SJSA1 (cell line): ENCODE data around the gene TUBGCP4. TPM values are rescaled to one million over a fixed set of nuclear protein-coding genes. Genes with fewer than 3 reads are reported as not detected.
"Not testable (repeated sequence)": the region's sequence is repeated elsewhere in the genome, so short reads cannot be mapped to it uniquely, and the experiment has no call there.

Experiments used
- DNase-seq, 2 experiments: peaks; one replicate each; pipeline ENCODE4 v3.0.0-alpha.2; 2015 to 2020; ENCODE audit warnings: low spot score in 2 of 2, low read depth in 1 of 2
- H3K27ac ChIP-seq: fragments of 250-450 bp; sonication (Bioruptor Pico); 2 replicates; pipeline ENCODE4 v1.5.1; 2020; ENCODE audit warnings: mild to moderate bottlenecking, moderate library complexity
- H3K27me3 ChIP-seq: fragments of 250-450 bp; sonication (Bioruptor Pico); replicated peaks from 2 replicates; pipeline ENCODE4 v1.5.1; 2020; ENCODE audit warnings: mild to moderate bottlenecking, moderate library complexity
- H3K36me3 ChIP-seq: fragments of 250-450 bp; sonication (Bioruptor Pico); 2 replicates; pipeline ENCODE4 v1.5.1; 2020; ENCODE audit warnings: mild to moderate bottlenecking
- H3K4me1 ChIP-seq: fragments of 250-450 bp; sonication (Bioruptor Pico); replicated peaks from 2 replicates; pipeline ENCODE4 v1.6.1; 2021; ENCODE audit warnings: mild to moderate bottlenecking
- H3K4me3 ChIP-seq: fragments of 250-450 bp; sonication (Bioruptor Pico); 2 replicates; pipeline ENCODE4 v1.5.1; 2020; ENCODE audit warnings: mild to moderate bottlenecking
- H3K9me3 ChIP-seq: fragments of 250-450 bp; sonication (Bioruptor Pico); replicated peaks from 2 replicates; pipeline ENCODE4 v1.5.1; 2020; ENCODE audit warnings: mild to moderate bottlenecking
- total RNA-seq: library from RNA; depleted of rRNA; stranded (reverse); fragments of >200 nt; shearing (Covaris generic); gene quantifications from 2 replicates; pipeline ENCODE4 v1.2.3, GENCODE V29; 2014

The TUBGCP4 gene
- total RNA-seq, 1 experiment from 2014 or later = 11.7 TPM

DNA sequence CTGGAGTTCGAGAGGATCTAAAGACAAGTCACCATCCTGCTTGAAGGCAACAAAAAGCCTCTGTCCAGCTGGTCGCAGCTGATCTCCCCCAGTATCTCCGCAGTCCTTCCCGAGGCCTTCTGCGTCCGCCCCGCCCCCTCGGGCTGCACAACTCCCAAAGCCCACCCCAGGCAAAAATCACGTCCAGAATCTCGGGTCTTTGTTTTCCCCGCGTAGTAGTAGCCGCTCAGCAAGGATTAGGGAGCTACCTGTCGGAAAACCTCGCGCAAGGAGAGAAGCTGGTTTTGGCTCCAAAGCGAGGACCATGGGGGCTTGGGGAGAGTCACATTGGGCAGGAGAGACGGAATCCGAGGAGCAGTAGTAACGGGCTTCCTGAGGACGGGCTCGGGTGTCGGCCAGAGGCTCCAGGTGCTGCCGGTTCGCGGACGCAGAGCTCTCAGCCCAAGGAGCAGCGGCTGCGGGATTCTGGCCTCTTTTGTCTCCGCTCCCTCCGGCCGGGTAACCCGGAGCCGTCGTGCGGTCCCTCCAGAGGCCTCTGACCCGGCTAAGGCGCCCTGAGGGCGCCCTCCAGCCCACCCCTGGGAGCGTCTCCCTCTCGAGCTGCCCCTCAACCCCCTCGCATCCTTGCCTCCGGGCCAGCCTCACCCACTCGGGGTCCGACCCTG is 459 bp upstream of the TUBGCP4 start:
- H3K4me1 ChIP-seq = peaks cover 20% of the 10 kb centered on the region
- H3K27me3 ChIP-seq = no peaks in the 10 kb centered on the region
- H3K27ac ChIP-seq = peak overlapping the region; percentile 54
- no peaks in the 10 kb centered on the region for H3K9me3 ChIP-seq
- H3K4me3 ChIP-seq = peak overlapping the region; percentile 72
- peak in 1 of 2 experiments; percentile 48 for DNase-seq
- H3K36me3 ChIP-seq = peaks cover 43% of the 10 kb centered on the region

DNA sequence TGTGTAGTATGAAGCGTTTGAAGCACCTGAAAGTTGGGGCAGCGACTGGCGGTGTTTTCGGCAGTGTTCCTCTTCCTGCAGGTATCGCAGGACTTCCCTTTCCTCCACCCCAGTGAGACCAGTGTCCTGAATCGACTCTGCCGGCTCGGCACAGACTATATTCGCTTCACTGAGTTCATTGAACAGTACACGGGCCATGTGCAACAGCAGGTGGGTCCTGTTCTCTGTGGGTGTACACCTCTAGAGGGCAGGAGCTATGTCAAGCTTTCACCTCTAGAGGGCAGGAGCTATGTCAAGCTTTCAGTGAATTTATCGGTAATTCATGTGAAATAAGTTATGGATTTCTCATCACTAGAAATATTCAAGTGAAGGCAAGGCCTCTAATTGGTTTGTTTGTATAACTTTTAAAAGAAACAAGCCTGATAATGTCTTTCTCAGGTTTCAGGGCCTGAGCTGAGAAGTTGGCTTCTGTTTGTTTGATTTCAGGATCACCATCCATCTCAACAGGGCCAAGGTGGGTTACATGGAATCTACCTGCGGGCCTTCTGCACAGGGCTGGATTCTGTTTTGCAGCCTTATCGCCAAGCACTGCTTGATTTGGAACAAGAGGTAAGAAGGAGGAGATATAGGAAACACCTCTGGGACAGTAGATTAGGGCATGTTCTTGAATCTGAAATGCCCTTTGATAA is 5.3 kb downstream of the TUBGCP4 start:
- Histone ChIP-seq H3K27ac (no peak overlapping the region), H3K9me3 (no peaks in the 10 kb centered on the region), H3K4me3 (no peak overlapping the region), H3K36me3 (peaks cover 35% of the 10 kb centered on the region), H3K4me1 (peaks cover 9% of the 10 kb centered on the region), H3K27me3 (no peaks in the 10 kb centered on the region)
- peak in 1 of 2 experiments; percentile 10 for DNase-seq

DNA sequence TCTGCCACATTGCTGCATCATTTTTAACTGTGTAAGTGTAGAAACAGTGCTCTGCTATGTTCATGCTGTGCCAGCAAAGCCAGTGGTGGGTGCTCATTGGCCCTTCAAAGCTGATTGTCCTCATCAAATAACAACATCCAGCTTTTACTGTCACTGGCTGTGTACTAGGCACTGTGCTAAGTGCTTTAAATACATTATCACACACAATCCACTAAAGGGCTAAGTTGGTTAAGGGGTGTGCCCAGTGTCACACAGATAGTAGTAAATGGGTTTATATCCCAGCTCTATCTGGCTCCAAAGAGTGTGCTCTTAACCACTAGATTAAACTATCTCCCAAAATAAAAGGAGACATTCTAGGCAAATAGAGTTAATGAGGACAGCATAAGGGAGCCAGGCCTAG is 7.7 kb downstream of the TUBGCP4 start:
- Histone ChIP-seq H3K27ac (no peak overlapping the region), H3K4me1 (peaks cover 5% of the 10 kb centered on the region), H3K36me3 (peaks cover 44% of the 10 kb centered on the region), H3K9me3 (no peaks in the 10 kb centered on the region), H3K27me3 (no peaks in the 10 kb centered on the region), H3K4me3 (no peak overlapping the region)
- DNase-seq = no peak

DNA sequence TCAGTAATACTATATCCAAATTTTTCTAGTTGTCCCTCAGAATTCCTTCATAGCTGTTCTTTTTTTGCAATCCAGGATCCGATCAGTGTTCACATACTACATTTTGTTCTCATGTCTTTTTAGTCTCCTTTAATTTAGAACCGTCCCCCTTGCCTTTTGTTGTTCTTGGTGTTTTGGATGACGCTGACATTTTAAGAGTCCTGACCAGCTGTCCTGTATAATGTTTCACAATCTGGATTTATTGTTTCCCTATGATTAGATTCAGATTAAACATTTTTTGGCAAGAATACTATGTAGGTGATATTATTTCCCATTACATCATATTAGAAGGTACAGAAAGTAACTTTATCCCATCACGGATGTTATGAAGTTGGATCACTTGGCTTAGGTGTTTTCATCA is 11.4 kb downstream of the TUBGCP4 start:
- H3K27me3 ChIP-seq = no peaks in the 10 kb centered on the region
- H3K4me1 ChIP-seq = peaks cover 5% of the 10 kb centered on the region
- no peak overlapping the region for H3K4me3 ChIP-seq
- DNase-seq = no peak
- peaks cover 63% of the 10 kb centered on the region for H3K36me3 ChIP-seq
- no peak overlapping the region for H3K27ac ChIP-seq
- H3K9me3 ChIP-seq = no peaks in the 10 kb centered on the region

DNA sequence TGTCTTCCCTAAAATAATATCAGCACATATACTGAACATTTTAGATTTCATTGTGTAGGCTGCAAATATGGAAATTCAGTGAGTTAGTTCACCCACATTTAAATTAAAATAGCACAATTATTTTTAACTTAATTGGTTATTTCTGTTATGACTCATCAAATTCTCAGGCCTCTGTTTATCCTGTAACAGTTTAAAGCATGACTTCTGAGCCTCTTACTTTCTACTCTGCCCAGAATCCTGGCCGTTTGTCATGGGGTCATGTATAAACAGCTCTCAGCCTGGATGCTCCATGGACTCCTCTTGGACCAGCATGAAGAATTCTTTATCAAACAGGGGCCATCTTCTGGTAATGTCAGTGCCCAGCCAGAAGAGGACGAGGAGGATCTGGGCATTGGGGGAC is 12.2 kb downstream of the TUBGCP4 start:
- Histone ChIP-seq H3K4me3 (no peak overlapping the region), H3K4me1 (peaks cover 5% of the 10 kb centered on the region), H3K36me3 (peaks cover 65% of the 10 kb centered on the region), H3K27ac (no peak overlapping the region), H3K27me3 (no peaks in the 10 kb centered on the region), H3K9me3 (no peaks in the 10 kb centered on the region)
- no peak for DNase-seq

DNA sequence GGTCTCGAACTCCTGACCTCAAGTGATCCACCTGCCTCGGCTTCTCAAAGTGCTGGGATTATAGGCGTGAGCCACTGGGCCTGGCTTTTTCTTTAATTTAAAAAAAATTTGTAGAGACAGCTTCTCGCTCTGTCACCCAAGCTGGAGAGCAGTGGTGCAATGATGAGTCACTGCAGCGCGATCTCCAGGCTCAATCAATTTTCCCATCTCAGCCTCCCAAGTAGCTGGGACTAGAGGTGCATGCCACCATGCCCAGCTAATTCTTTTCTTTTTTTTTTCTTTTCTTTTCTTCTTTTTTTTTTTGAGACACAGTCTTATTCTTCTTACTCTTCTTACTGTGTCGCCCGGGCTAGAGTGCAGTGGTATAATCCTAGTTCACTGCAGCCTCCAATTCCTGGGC is 19.8 kb downstream of the TUBGCP4 start:
- Histone ChIP-seq H3K4me1 (no peaks in the 10 kb centered on the region), H3K9me3 (no peaks in the 10 kb centered on the region), H3K27me3 (no peaks in the 10 kb centered on the region), H3K4me3 (no peak overlapping the region), H3K27ac (no peak overlapping the region), H3K36me3 (peaks cover 37% of the 10 kb centered on the region)
- no peak for DNase-seq

DNA sequence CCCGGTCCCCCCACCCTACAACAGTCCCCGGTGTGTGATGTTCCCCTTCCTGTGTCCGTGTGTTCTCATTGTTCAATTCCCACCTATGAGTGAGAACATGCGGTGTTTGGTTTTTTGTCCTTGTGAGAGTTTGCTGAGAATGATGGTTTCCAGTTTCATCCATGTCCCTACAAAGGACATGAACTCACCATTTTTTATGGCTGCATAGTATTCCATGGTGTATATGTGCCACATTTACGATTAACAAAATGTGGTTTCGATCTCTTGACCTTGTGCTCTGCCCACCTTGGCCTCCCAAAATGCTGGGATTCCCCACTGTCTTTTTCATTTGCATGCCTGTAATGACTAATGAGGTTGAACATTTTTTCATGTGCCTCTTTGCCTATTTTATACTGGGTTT is 22.7 kb downstream of the TUBGCP4 start:
- peaks cover 42% of the 10 kb centered on the region for H3K36me3 ChIP-seq
- H3K4me1 ChIP-seq, H3K4me3 ChIP-seq, H3K27me3 ChIP-seq, H3K9me3 ChIP-seq, H3K27ac ChIP-seq, DNase-seq: not testable (repeated sequence)

DNA sequence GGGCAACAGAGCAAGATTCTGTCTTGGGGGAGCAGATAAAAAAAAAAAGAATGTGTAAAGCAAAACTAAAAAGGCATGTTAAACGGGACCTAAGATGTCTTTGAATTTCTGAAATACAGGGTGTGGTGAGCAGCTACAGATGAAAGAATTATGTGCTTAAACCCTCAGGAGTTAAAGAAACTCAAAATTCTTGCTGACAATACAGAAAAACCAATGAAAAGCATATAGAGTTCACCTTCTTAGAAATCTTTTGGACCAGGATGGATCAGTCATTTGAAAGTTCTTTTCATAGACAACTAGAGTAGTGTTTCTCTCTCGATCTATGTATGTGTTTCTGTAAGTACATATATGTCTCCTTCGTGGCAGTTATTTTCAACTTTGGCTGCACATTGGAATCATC is 31.4 kb downstream of the TUBGCP4 start:
- H3K9me3 ChIP-seq = no peaks in the 10 kb centered on the region
- no peak for DNase-seq
- no peak overlapping the region for H3K4me3 ChIP-seq
- no peaks in the 10 kb centered on the region for H3K27me3 ChIP-seq
- H3K36me3 ChIP-seq = peaks cover 86% of the 10 kb centered on the region
- no peaks in the 10 kb centered on the region for H3K4me1 ChIP-seq
- H3K27ac ChIP-seq = no peak overlapping the region

DNA sequence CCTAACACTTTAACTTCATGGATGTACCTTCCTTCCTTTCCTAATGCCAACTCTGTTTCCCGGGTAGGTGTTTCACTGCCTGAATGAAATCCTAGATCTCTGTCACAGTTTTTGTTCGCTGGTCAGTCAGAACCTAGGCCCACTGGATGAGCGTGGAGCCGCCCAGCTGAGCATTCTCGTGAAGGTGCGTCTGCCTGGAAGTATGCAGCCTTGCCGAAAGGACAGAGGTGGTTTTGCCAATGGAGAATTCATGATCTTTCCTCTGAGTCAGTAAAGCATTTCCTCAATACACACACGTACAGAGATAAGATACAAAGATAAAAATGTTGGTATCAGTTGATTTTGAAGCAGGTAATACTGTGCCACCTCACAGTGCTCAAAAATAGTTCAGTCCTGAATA is 32.7 kb downstream of the TUBGCP4 start:
- no peaks in the 10 kb centered on the region for H3K4me1 ChIP-seq
- peaks cover 88% of the 10 kb centered on the region for H3K36me3 ChIP-seq

DNA sequence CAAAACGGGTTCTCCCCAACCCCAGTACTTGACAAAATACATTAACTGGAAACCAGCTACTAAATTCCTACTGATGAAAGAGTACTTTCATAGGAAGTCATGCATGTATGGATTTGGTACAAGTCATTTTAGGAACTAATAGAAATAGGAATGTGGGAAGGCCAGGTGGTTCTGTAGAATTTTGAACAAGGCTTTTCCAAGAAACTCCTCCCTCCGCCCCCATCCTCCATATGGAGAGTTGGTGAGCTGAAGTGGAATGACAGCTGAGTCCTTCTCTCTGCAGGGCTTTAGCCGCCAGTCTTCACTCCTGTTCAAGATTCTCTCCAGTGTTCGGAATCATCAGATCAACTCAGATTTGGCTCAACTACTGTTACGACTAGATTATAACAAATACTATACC is 33.2 kb downstream of the TUBGCP4 start:
- Histone ChIP-seq H3K36me3 (peaks cover 88% of the 10 kb centered on the region), H3K27ac (no peak overlapping the region)

More for the DNA sequence above, 32.7 kb downstream of the TUBGCP4 start:
- Histone ChIP-seq H3K4me3 (no peak overlapping the region), H3K9me3 (no peaks in the 10 kb centered on the region), H3K27me3 (no peaks in the 10 kb centered on the region), H3K27ac (no peak overlapping the region)
- DNase-seq = no peak

DNA sequence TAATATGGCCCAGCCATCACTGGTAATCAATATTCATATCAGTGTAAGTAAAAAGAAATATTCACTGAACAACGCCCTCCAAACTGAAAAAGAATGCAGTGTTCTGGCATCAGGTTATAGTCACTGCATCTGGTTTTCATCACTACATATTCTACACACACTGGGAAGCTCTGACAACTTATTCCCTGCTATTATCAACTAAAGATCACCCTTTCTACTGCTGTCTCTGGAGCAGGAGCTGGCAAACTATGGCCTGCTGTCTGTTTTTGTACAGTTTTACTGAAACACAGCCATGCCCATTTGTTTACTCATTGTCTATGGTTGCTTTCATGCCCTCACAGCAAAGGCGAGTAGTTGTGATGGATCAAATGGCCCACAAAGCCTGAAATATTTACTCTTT is 35.3 kb downstream of the TUBGCP4 start:
- Histone ChIP-seq H3K9me3 (no peaks in the 10 kb centered on the region), H3K36me3 (peaks cover 89% of the 10 kb centered on the region), H3K4me3 (no peak overlapping the region), H3K27ac (no peak overlapping the region), H3K4me1 (no peaks in the 10 kb centered on the region), H3K27me3 (no peaks in the 10 kb centered on the region)
- no peak for DNase-seq

More for the DNA sequence above, 33.2 kb downstream of the TUBGCP4 start:
- no peaks in the 10 kb centered on the region for H3K9me3 ChIP-seq
- DNase-seq = no peak
- H3K4me3 ChIP-seq = no peak overlapping the region
- no peaks in the 10 kb centered on the region for H3K27me3 ChIP-seq
- H3K4me1 ChIP-seq = no peaks in the 10 kb centered on the region

DNA sequence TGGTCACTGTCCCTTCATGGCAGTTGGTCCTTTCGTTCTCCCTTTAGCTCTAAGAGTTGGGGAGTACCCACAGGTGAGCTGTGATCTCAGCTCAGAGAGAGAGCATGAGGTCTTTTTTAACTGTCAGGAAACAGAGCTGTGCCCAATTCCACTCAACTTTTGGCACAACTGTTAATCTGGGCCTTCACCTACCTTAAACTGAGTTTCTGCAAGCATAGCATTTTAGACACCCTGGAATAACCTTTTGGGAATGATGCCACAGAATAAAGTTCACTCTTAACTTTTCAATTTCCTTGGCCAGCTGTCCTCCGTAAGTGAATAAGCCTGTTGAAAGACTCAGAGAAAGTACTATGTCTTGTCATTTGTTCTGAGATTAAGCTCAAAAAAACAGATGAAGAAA is 35.9 kb downstream of the TUBGCP4 start:
- peaks cover 88% of the 10 kb centered on the region for H3K36me3 ChIP-seq
- no peaks in the 10 kb centered on the region for H3K9me3 ChIP-seq
- no peak overlapping the region for H3K4me3 ChIP-seq
- no peak overlapping the region for H3K27ac ChIP-seq
- DNase-seq = no peak
- H3K27me3 ChIP-seq = no peaks in the 10 kb centered on the region
- no peaks in the 10 kb centered on the region for H3K4me1 ChIP-seq

DNA sequence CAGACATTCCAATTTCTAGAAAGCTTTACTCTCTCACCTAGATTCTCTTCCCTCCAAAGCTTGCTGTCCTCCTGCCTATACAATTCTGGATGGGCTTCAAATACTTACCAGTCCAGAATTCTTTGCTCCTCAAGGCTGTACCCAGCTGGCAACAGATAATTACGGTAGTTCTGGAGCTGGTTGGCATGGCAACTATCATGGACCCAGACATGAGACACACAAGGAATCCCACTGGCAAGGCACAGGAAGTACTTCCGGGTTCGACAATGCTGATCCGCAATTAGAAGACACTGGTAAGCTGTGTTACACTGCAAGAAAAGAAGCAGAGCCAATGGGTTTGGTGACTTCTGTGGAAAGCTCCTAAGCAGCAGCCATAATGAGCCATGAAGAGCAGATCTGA is 37.9 kb downstream of the TUBGCP4 start:
- Histone ChIP-seq H3K27me3 (no peaks in the 10 kb centered on the region), H3K4me3 (no peak overlapping the region), H3K9me3 (no peaks in the 10 kb centered on the region), H3K27ac (no peak overlapping the region), H3K36me3 (peaks cover 88% of the 10 kb centered on the region), H3K4me1 (no peaks in the 10 kb centered on the region)
- DNase-seq = no peak

DNA sequence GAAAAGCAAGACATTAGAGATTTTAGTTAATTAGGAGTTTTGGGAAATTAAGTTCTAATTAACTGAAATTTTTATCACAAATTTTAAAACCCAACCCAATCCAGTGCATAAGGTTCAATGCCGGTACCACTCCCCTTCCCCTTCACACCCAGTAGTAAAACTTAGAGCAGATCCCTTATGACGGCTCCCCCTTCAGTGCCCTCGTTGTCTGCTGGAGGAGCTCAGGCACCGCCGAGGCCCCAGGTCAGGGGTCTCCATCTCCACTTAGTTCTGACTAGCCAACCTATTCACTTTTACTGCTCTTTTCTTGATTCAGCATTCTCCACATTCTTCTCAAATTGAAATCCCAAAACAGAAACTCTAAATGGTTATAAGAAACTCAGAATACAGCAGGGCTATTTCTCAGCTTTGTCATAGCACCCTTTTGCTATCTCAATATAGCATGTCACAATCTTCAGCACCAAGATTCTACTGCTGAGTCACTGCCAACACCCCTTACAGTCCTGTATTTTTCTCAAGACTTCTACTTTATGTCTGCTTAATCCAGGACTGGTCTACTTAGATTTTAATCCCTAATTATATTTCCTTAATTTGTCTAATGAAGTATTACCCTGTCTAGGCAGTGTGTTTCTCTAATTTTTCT is 39.8 kb downstream of the TUBGCP4 start:
- H3K27ac ChIP-seq = no peak overlapping the region
- DNase-seq = no peak
- H3K27me3 ChIP-seq = no peaks in the 10 kb centered on the region
- H3K9me3 ChIP-seq = no peaks in the 10 kb centered on the region
- H3K36me3 ChIP-seq = peaks cover 84% of the 10 kb centered on the region
- no peaks in the 10 kb centered on the region for H3K4me1 ChIP-seq
- no peak overlapping the region for H3K4me3 ChIP-seq
